HepG2 (cell line): ENCODE data around the gene CAMK2G. TPM values are rescaled to one million over a fixed set of nuclear protein-coding genes. Genes with fewer than 3 reads are reported as not detected.

Source experiments
- ASH2L ChIP-seq: fragments of 300-600, 200-600 bp; sonication (generic); IDR thresholded peaks from 2 replicates; pipeline ENCODE4 v1.7.0; 2017; ENCODE audit warnings: low read depth, mild to moderate bottlenecking, moderate library complexity, mixed read lengths, low read length; ENCODE audit not compliant: insufficient read length
- CBFB ChIP-seq: sonication (generic); formaldehyde crosslinking; IDR thresholded peaks from 2 replicates; pipeline ENCODE4 v1.4.0; 2020; ENCODE audit warnings: missing genetic modification reagents
- CHD4 ChIP-seq: fragments of 200-600 bp; sonication (generic); IDR thresholded peaks from 2 replicates; pipeline ENCODE4 v1.7.0; 2017; ENCODE audit warnings: mild to moderate bottlenecking, low read length, borderline replicate concordance
- CREB1 ChIP-seq, 2 experiments: fragments of 450-650 bp in 1 of 2; IDR thresholded peaks; 2 replicates each; pipeline ENCODE4 v1.6.1; 2016 to 2017; ENCODE audit warnings: control low read depth in 1 of 2, mild to moderate bottlenecking in 1 of 2, missing compliant biosample characterization in 1 of 2, missing genetic modification characterization in 1 of 2
- DRAP1 ChIP-seq: IDR thresholded peaks from 2 replicates; pipeline ENCODE4 v1.6.1; 2016; ENCODE audit warnings: missing genetic modification reagents, missing compliant biosample characterization
- FIP1L1 ChIP-seq: fragments of 200-400 bp; formaldehyde crosslinking; IDR thresholded peaks from 2 replicates; pipeline ENCODE4 v1.6.1; 2018; ENCODE audit warnings: low read depth, mild to moderate bottlenecking, low read length, moderate library complexity, borderline replicate concordance; ENCODE audit not compliant: insufficient read depth
- FOXJ3 ChIP-seq: sonication (generic); formaldehyde crosslinking; IDR thresholded peaks from 2 replicates; pipeline ENCODE4 v1.4.0; 2020; ENCODE audit warnings: missing genetic modification reagents, mild to moderate bottlenecking, borderline replicate concordance
- GABPA ChIP-seq, 2 experiments: IDR thresholded peaks; 2 replicates each; pipeline ENCODE4 v1.6.1; 2011 to 2016; ENCODE audit warnings: low read depth in 2 of 2, low read length in 1 of 2, missing biosample characterization in 1 of 2, missing genetic modification characterization in 1 of 2
- HMGXB4 ChIP-seq, 2 experiments: sonication (generic) in 1 of 2; formaldehyde crosslinking in 1 of 2; IDR thresholded peaks; 2 replicates each; pipeline versions ENCODE4 v1.4.0 to v1.6.1; 2018 to 2020; ENCODE audit warnings: missing genetic modification reagents in 2 of 2, borderline replicate concordance in 1 of 2, low read depth in 1 of 2, mild to moderate bottlenecking in 1 of 2, missing biosample characterization in 1 of 2
- HOXA5 ChIP-seq: sonication (generic); formaldehyde crosslinking; IDR thresholded peaks from 2 replicates; pipeline ENCODE4 v1.4.0; 2020; ENCODE audit warnings: missing genetic modification reagents
- JDP2 ChIP-seq: sonication (generic); formaldehyde crosslinking; IDR thresholded peaks from 2 replicates; pipeline ENCODE4 v1.8.1; 2022; ENCODE audit warnings: missing genetic modification reagents, borderline replicate concordance
- MXI1 ChIP-seq: IDR thresholded peaks from 3 replicates; pipeline ENCODE4 v1.6.1; 2012; ENCODE audit warnings: low read depth, low read length, inconsistent platforms, borderline replicate concordance
- NFE2 ChIP-seq: sonication (generic); formaldehyde crosslinking; IDR thresholded peaks from 2 replicates; pipeline ENCODE4 v1.4.0; 2020; ENCODE audit warnings: missing genetic modification reagents
- NKX3-1 ChIP-seq: sonication (generic); formaldehyde crosslinking; IDR thresholded peaks from 2 replicates; pipeline ENCODE4 v1.5.0; 2020; ENCODE audit warnings: missing genetic modification reagents
- NR2F2 ChIP-seq: IDR thresholded peaks from 2 replicates; pipeline ENCODE4 v1.6.1; 2012; ENCODE audit warnings: low read depth, inconsistent platforms, borderline replicate concordance
- POLR2AphosphoS5 ChIP-seq: IDR thresholded peaks from 2 replicates; pipeline ENCODE4 v1.6.1; 2012; ENCODE audit warnings: low read depth, low read length
- RCOR2 ChIP-seq: IDR thresholded peaks from 2 replicates; pipeline ENCODE4 v1.6.1; 2016; ENCODE audit warnings: missing biosample characterization, missing genetic modification reagents
- STAT5B ChIP-seq: sonication (generic); formaldehyde crosslinking; IDR thresholded peaks from 2 replicates; pipeline ENCODE4 v1.4.0; 2020; ENCODE audit warnings: missing genetic modification reagents
- ZEB1 ChIP-seq: IDR thresholded peaks from 2 replicates; pipeline ENCODE4 v1.6.1; 2012; ENCODE audit warnings: mild to moderate bottlenecking, low read depth, inconsistent platforms; ENCODE audit not compliant: insufficient replicate concordance
- ZNF180 ChIP-seq: sonication (generic); formaldehyde crosslinking; IDR thresholded peaks from 2 replicates; pipeline ENCODE4 v1.4.0; 2020; ENCODE audit warnings: low read depth, missing genetic modification reagents, borderline replicate concordance
- ZNF232 ChIP-seq: sonication (generic); formaldehyde crosslinking; IDR thresholded peaks from 2 replicates; pipeline ENCODE4 v1.4.0; 2020; ENCODE audit warnings: missing genetic modification reagents, borderline replicate concordance
- ZNF264 ChIP-seq: sonication (generic); formaldehyde crosslinking; IDR thresholded peaks from 2 replicates; pipeline ENCODE4 v1.4.0; 2020; ENCODE audit warnings: missing genetic modification reagents
- ZNF280B ChIP-seq: sonication (generic); formaldehyde crosslinking; IDR thresholded peaks from 2 replicates; pipeline ENCODE4 v1.5.0; 2020; ENCODE audit warnings: missing genetic modification reagents, mild to moderate bottlenecking, borderline replicate concordance
- ZNF460 ChIP-seq: sonication (generic); formaldehyde crosslinking; IDR thresholded peaks from 2 replicates; pipeline ENCODE4 v1.5.1; 2020; ENCODE audit warnings: missing genetic modification reagents, mild to moderate bottlenecking, borderline replicate concordance
- ZNF615 ChIP-seq: sonication (generic); formaldehyde crosslinking; IDR thresholded peaks from 2 replicates; pipeline ENCODE4 v1.5.0; 2020; ENCODE audit warnings: mild to moderate bottlenecking, missing genetic modification reagents, borderline replicate concordance
- ZNF740 ChIP-seq: sonication (generic); formaldehyde crosslinking; IDR thresholded peaks from 2 replicates; pipeline ENCODE4 v1.4.0; 2020; ENCODE audit warnings: missing genetic modification reagents
- polyA plus RNA-seq, 8 experiments: library from polyadenylated mRNA; depleted of rRNA in 3 of 8; stranded (reverse) in 7 of 8; unstranded in 1 of 8; fragments of >200 nt; fragmentation: Illumina TruSeq in 4 of 8; extraction: Trizol in 4 of 8; gene quantifications; 2 replicates each; pipeline versions ENCODE4 v1.2.1 to v1.2.3, GENCODE V29; 2011 to 2016; ENCODE audit warnings: low read depth in 4 of 8, missing spikeins in 1 of 8, mixed read lengths in 1 of 8; ENCODE audit not compliant: insufficient read depth in 1 of 8
- total RNA-seq, 5 experiments: library from RNA; depleted of rRNA; stranded (reverse); fragments of >200 nt; fragmentation: Illumina TruSeq; extraction: Trizol; gene quantifications; 2 replicates each; pipeline ENCODE4 v1.2.3, GENCODE V29; 2016; ENCODE audit warnings: low read depth in 1 of 5

Gene CAMK2G
- total and polyA plus RNA-seq, 2 of the 13 experiments (the other 11 are each of a cell fraction or from before 2014, with no cell fraction given), result 15.9 to 18.8 TPM

GRCh38 chr10:73840403-73841060 is 33.8 kb downstream of the CAMK2G start (continued):
- TF ChIP-seq GABPA (IDR thresholded peaks at IDR 0.05; ENCODE audit: low read depth, low read length), result 0 out of 2 replicates have a peak, but pooled peaks have one; percentile 5
- peak; percentile 65 for TF ChIP-seq GABPA (CRISPR knock-in tag; IDR thresholded peaks at IDR 0.05; ENCODE audit: low read depth)
- TF ChIP-seq FIP1L1, result no peak
- peak; percentile 89 for TF ChIP-seq ZNF264 (CRISPR knock-in tag)
- peak; percentile 77; the same call in 1 of the 2 replicates for TF ChIP-seq POLR2AphosphoS5
- TF ChIP-seq CREB1 (IDR thresholded peaks at IDR 0.05), result no peak
- peak; percentile 61 for TF ChIP-seq CREB1 (CRISPR knock-in tag; IDR thresholded peaks at IDR 0.05)
- TF ChIP-seq NFE2 (CRISPR knock-in tag), result no peak
- TF ChIP-seq CBFB, result peak; percentile 59
- TF ChIP-seq NR2F2, result peak; percentile 69
- 0 out of 2 replicates have a peak, but pooled peaks have one; percentile 78 for TF ChIP-seq HOXA5 (CRISPR knock-in tag)
- peak; percentile 77; the same call in 1 of the 2 replicates for TF ChIP-seq FOXJ3 (CRISPR knock-in tag)
- TF ChIP-seq CHD4, result no peak
- TF ChIP-seq ZEB1, result peak; percentile 99
- TF ChIP-seq ZNF180 (CRISPR knock-in tag), result no peak
- TF ChIP-seq ASH2L, result peak; percentile 58
- TF ChIP-seq STAT5B (CRISPR knock-in tag), result no peak
- TF ChIP-seq ZNF232, result peak; percentile 73; the same call in 1 of the 2 replicates
- TF ChIP-seq NKX3-1 (CRISPR knock-in tag), result peak; percentile 81; the same call in 1 of the 2 replicates
- TF ChIP-seq ZNF740 (CRISPR knock-in tag), result peak; percentile 49; the same call in 1 of the 2 replicates
- no peak for TF ChIP-seq ZNF460
- peak; percentile 92 for TF ChIP-seq DRAP1
- TF ChIP-seq ZNF615 (CRISPR knock-in tag), result no peak
- no peak for TF ChIP-seq ZNF280B (CRISPR knock-in tag)
- peak; percentile 87 for TF ChIP-seq RCOR2 (CRISPR knock-in tag)
- peak; percentile 44 to 54; a peak in 1 of 4 replicates for TF ChIP-seq HMGXB4 (CRISPR knock-in tag; IDR thresholded peaks at IDR 0.05; ENCODE audit: borderline replicate concordance in 1 of 2, low read depth in 1 of 2)
- TF ChIP-seq JDP2, result no peak
- 0 out of 3 replicates have a peak, but pooled peaks have one; percentile 8 for TF ChIP-seq MXI1
